Ishikawa (cell line): ENCODE data around the gene LARGE2.

ENCODE experiments used
- CEBPB ChIP-seq: IDR thresholded peaks from 2 replicates; pipeline ENCODE4 v1.6.1; 2012
- CREB1 ChIP-seq: IDR thresholded peaks from 2 replicates; pipeline ENCODE4 v1.6.1; 2012; ENCODE audit warnings: low read depth
- EP300 ChIP-seq: IDR thresholded peaks from 2 replicates; pipeline ENCODE4 v1.6.1; 2012; ENCODE audit warnings: borderline replicate concordance
- TF ChIP-seq, protein P1 (sequence below): IDR thresholded peaks from 2 replicates; pipeline ENCODE4 v1.6.1; 2012; ENCODE audit warnings: low read depth, mild to moderate bottlenecking
- TF ChIP-seq, protein P2 (sequence below): IDR thresholded peaks from 2 replicates; pipeline ENCODE4 v1.6.1; 2012
- TF ChIP-seq, protein P3 (sequence below): IDR thresholded peaks from 2 replicates; pipeline ENCODE4 v1.6.1; 2012

DNA sequence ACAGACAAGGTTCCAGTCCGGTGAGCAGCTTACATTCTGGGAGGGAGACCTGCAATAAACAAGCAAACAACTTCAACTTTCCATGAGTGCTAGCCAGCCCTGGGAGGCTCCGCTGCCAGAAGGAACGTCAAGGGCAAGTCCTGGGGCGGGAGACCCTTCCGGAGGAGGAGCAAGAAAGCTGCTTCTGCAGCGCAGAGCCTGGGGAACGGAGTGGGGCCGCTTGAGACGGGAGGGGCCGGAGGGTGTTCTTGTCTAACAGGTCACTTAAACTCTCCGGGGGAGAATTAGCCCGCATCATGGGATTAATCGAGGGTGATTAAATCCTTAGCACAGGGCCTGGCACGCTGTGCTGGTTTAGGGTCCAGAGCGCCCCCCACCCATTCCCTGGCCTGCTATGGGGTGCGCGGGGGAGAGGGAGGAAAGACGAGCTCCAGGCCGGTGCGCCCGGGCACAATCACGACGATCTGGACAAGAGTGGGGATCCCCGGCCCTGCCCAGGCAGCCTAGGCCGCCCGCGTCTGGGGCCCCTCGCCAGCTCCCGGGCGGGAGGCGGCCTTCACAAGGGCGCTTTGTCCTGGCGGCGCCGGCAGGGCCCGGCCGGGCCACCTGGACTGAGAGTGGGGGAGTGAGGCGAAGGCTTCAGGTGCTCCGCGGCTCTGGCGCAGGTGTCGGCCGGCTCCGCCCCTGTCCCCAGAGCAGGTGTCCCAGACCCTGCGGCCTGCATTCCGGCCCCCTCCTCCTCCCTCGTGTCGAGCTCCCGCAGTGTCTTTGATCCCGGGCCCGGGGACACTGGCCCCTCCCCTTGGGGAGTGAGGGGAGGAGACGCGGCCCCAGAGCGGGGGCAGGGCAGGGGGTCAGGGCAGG, 663 bp upstream of the LARGE2 start:
- TF ChIP-seq, protein P1, sequence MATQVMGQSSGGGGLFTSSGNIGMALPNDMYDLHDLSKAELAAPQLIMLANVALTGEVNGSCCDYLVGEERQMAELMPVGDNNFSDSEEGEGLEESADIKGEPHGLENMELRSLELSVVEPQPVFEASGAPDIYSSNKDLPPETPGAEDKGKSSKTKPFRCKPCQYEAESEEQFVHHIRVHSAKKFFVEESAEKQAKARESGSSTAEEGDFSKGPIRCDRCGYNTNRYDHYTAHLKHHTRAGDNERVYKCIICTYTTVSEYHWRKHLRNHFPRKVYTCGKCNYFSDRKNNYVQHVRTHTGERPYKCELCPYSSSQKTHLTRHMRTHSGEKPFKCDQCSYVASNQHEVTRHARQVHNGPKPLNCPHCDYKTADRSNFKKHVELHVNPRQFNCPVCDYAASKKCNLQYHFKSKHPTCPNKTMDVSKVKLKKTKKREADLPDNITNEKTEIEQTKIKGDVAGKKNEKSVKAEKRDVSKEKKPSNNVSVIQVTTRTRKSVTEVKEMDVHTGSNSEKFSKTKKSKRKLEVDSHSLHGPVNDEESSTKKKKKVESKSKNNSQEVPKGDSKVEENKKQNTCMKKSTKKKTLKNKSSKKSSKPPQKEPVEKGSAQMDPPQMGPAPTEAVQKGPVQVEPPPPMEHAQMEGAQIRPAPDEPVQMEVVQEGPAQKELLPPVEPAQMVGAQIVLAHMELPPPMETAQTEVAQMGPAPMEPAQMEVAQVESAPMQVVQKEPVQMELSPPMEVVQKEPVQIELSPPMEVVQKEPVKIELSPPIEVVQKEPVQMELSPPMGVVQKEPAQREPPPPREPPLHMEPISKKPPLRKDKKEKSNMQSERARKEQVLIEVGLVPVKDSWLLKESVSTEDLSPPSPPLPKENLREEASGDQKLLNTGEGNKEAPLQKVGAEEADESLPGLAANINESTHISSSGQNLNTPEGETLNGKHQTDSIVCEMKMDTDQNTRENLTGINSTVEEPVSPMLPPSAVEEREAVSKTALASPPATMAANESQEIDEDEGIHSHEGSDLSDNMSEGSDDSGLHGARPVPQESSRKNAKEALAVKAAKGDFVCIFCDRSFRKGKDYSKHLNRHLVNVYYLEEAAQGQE: no peak
- TF ChIP-seq CEBPB: no peak
- TF ChIP-seq, protein P2, sequence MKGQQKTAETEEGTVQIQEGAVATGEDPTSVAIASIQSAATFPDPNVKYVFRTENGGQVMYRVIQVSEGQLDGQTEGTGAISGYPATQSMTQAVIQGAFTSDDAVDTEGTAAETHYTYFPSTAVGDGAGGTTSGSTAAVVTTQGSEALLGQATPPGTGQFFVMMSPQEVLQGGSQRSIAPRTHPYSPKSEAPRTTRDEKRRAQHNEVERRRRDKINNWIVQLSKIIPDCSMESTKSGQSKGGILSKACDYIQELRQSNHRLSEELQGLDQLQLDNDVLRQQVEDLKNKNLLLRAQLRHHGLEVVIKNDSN: 0 out of 2 replicates have a peak, but pooled peaks have one; percentile 10
- TF ChIP-seq EP300: peak; percentile 57; the same call in 1 of the 2 replicates
- TF ChIP-seq CREB1: no peak
- TF ChIP-seq, protein P3, sequence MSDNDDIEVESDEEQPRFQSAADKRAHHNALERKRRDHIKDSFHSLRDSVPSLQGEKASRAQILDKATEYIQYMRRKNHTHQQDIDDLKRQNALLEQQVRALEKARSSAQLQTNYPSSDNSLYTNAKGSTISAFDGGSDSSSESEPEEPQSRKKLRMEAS: peak; percentile 63
